Muscle of leg (tissue), 11 donors: ENCODE results near the gene SEMA6C. TPM values are rescaled to one million over a fixed set of nuclear protein-coding genes. Genes with fewer than 3 reads are reported as not detected.

Experiments
- DNase-seq: peaks from one replicate; pipeline ENCODE4 v3.0.0; 2013
- H3K27ac ChIP-seq: one replicate; pipeline ENCODE4 v1.5.1; 2013; ENCODE audit warnings: mild to moderate bottlenecking, low read length, control low read depth
- H3K27me3 ChIP-seq: one replicate; pipeline ENCODE4 v1.6.1; 2013; ENCODE audit warnings: low read length; ENCODE audit not compliant: control insufficient read depth, insufficient read depth
- H3K36me3 ChIP-seq: one replicate; pipeline ENCODE4 v1.6.1; 2013; ENCODE audit warnings: low read length; ENCODE audit not compliant: control insufficient read depth, insufficient read depth
- H3K4me1 ChIP-seq: one replicate; pipeline ENCODE4 v1.6.1; 2013; ENCODE audit warnings: low read length; ENCODE audit not compliant: control insufficient read depth, insufficient read depth
- H3K4me3 ChIP-seq: one replicate; pipeline ENCODE4 v1.5.1; 2013; ENCODE audit warnings: low read length, control low read depth
- H3K9me3 ChIP-seq: replicated peaks from 2 replicates; pipeline ENCODE4 v1.6.1; 2013; ENCODE audit warnings: low read depth, low read length; ENCODE audit not compliant: control insufficient read depth
- whole genome bisulfite sequencing: methylation state at CpG from one replicate; pipeline ENCODE4 v1.1.5; 2013; ENCODE audit warnings: missing lambda C conversion rate; ENCODE audit not compliant: insufficient coverage; 5-methylcytosine and 5-hydroxymethylcytosine counted together
- polyA plus RNA-seq, 8 donors: library from polyadenylated mRNA; unstranded; fragments of 120-200 nt; gene quantifications; one replicate each; pipeline versions ENCODE4 v1.2.1 to v1.2.3, GENCODE V29; 2013; ENCODE audit warnings: inconsistent platforms in 1 of 8, low replicate concordance in 1 of 8; ENCODE audit not compliant: insufficient read length in 8 of 8, insufficient read depth in 1 of 8
- total RNA-seq: library from RNA; stranded (reverse); fragments of 120-200 nt; gene quantifications from one replicate; pipeline ENCODE4 v1.2.4, GENCODE V29; 2013

SEMA6C gene
- total and polyA plus RNA-seq, 9 donors: 33.4 to 112 (median 86.7) TPM

GRCh38 chr1:151184211-151184610 is 37.8 kb upstream of the SEMA6C start:
- Histone ChIP-seq H3K27ac (no peak overlapping the region), H3K27me3 (no peaks in the 10 kb centered on the region), H3K4me1 (peaks cover 12% of the 10 kb centered on the region), H3K9me3 (no peaks in the 10 kb centered on the region), H3K36me3 (peaks cover 56% of the 10 kb centered on the region), H3K4me3 (no peak overlapping the region)
- 96% methylated on average over 5 of the region's 10 CpGs for WGBS
- DNase-seq: no peak

DNA sequence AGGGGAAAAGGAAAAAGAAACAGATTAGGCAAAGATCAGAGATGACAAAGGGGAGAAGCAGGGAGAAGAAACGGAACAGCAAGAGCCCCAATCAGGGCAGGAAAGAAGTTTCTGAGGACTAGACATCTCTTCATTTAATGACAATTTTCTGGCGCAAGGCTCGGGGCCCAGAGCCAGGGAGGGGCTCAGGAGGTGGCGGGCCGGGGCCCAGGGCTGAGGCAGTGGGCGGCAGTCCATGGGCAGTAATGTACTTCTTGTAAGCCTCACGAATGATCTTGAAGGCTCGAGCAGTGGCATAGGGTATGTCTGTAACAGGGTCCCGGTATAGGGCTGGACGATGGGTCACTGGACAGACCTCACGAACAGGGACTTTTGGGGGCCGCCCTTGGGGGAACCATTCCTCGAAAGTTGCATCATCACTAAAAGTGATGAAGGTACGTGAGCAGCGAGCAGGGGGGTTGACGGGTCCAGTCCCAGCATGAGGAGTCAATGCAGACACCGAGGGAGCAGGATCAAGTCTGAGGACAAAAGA is 30.1 kb upstream of the SEMA6C start:
- Histone ChIP-seq H3K4me3 (no peak overlapping the region), H3K4me1 (peaks cover 17% of the 10 kb centered on the region), H3K27me3 (no peaks in the 10 kb centered on the region), H3K27ac (no peak overlapping the region), H3K36me3 (peaks cover 70% of the 10 kb centered on the region), H3K9me3 (no peaks in the 10 kb centered on the region)
- DNase-seq: no peak
- WGBS: 90% methylated on average over 17 of the region's 17 CpGs

DNA sequence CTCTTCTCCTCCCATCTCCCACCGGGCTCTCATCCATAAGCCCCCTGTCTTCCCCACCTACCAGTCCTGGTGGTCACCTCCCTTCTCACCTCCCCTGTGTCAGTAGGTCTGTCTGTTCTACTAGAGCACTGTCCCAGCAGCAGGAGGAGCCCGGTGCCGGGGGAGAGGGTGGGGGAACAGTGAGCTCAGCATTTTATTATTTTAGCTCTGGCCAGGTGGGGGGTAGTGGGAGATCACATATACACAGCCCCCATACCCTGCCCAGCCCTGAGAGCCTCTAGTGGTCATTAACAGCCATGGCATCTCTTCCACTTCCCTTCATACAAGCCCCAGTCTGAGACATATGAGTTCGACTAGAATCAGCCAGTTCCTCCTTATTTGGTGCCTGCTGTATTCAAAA is 29.4 kb upstream of the SEMA6C start, which contains the start of gene TMOD4:
Gene TMOD4, minus strand, starts transcription at position 119 of the 400 bp plus-strand sequence. CDS start 1,106 bp downstream, outside the sequence.
- H3K4me1 ChIP-seq: peaks cover 18% of the 10 kb centered on the region
- WGBS: no CpG with 5 or more reads among the region's 4 CpGs
- peak; percentile 47 for DNase-seq
- no peaks in the 10 kb centered on the region for H3K27me3 ChIP-seq
- H3K27ac ChIP-seq: peak within 1 kb of the TSS; percentile 83
- no peaks in the 10 kb centered on the region for H3K9me3 ChIP-seq
- H3K36me3 ChIP-seq: peaks cover 70% of the 10 kb centered on the region
- H3K4me3 ChIP-seq: peak within 1 kb of the TSS; percentile 7

DNA sequence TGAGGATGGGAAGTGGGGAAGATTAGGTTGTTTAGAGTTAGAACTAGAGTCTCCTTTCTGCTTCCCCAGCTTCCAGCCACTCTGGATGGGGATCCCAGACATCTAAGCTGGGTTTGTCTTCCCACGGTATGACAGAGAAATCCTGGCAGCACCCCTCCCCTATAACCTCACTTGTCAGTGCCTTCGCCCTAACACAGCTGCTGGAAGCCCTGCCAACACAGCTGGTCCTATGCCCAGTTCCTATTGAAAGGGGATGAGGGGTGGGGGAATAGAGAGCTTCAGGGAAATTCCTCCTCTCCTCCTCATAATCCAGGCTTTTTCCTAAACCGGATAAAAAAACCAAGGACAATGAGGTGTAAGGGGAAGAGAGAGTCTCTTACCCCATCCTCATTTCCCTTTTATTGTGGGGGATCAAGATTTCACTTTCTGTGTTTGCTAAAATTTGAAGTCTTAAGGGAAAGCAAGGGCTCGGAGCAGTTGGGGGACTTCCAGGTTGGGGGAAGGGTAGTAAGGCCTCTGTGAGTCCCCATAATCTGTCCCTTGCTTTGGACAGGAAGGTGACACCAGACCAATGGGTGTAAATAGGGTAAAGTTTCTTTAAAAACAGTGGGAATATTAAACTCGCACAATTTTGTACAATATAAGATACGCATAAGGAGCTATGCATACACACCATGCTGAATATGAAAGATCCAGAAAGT is 28.8 kb upstream of the SEMA6C start:
- no peaks in the 10 kb centered on the region for H3K9me3 ChIP-seq
- H3K27me3 ChIP-seq: no peaks in the 10 kb centered on the region
- H3K4me3 ChIP-seq: peak overlapping the region; percentile 7
- WGBS: 0% methylated on average over 1 of the region's 6 CpGs
- peak overlapping the region; percentile 83 for H3K27ac ChIP-seq
- peaks cover 72% of the 10 kb centered on the region for H3K36me3 ChIP-seq
- DNase-seq: peak; percentile 88
- peaks cover 23% of the 10 kb centered on the region for H3K4me1 ChIP-seq

- H3K9me3 ChIP-seq: no peaks in the 10 kb centered on the region
- WGBS: 75% methylated on average over 1 of the region's 5 CpGs
- no peak overlapping the region for H3K27ac ChIP-seq
- H3K4me3 ChIP-seq: no peak overlapping the region
- no peak for DNase-seq
- no peaks in the 10 kb centered on the region for H3K27me3 ChIP-seq
- H3K36me3 ChIP-seq: peaks cover 66% of the 10 kb centered on the region
- peaks cover 36% of the 10 kb centered on the region for H3K4me1 ChIP-seq
Measured at GRCh38 chr1:151171190-151171589, 24.8 kb upstream of the SEMA6C start.

GRCh38 chr1:151167116-151167515 is 20.7 kb upstream of the SEMA6C start:
- Histone ChIP-seq H3K4me1 (peaks cover 27% of the 10 kb centered on the region), H3K36me3 (peaks cover 44% of the 10 kb centered on the region), H3K27ac (no peak overlapping the region), H3K27me3 (no peaks in the 10 kb centered on the region), H3K9me3 (no peaks in the 10 kb centered on the region), H3K4me3 (peak overlapping the region; percentile 96)
- 86% methylated on average over 2 of the region's 6 CpGs for WGBS
- DNase-seq: no peak

- H3K36me3 ChIP-seq: peaks cover 42% of the 10 kb centered on the region
- no peak for DNase-seq
- no peaks in the 10 kb centered on the region for H3K9me3 ChIP-seq
- no CpG with 5 or more reads among the region's 15 CpGs for WGBS
- peak overlapping the region; percentile 96 for H3K4me3 ChIP-seq
- no peaks in the 10 kb centered on the region for H3K27me3 ChIP-seq
- H3K4me1 ChIP-seq: peaks cover 27% of the 10 kb centered on the region
- H3K27ac ChIP-seq: peak overlapping the region; percentile 89
Measured at GRCh38 chr1:151166505-151166956, 20.1 kb upstream of the SEMA6C start.

DNA sequence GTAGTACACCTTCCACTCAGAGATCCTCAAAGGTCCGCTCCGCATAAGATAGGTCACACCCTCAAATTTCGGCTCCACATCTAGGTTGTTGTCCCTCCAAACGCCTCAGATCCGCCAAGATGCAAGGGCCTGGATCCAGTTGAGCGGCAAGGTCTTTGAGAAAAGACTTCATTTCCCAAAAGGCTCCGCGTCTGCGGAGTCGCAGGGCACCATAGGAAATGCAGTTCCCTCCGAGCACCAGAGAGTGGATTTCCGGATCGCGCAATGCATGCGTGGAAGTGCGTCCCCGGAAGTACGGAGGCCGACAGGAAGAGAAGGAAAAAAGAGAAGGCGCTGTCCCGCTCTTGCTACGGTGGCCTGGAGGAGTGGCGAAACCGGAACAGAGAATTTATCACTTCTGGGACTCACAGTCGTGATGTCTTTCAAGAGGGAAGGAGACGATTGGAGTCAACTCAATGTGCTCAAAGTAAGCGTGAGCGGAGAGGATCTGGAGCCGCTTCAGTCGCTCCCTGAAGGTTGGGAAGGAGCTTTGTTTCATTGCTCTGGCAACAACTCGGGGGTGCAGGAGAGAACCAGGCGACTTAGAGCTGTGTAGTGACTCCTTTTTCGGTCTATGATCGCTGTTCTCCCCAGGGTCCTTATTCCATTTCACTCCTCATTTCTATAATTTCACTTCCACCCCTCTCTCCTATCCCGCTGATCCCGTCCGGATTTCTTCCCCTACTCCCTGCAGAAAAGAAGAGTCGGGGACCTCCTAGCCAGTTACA is 19.5 kb upstream of the SEMA6C start, which contains the start of the genes LYSMD1 and SCNM1:
Gene LYSMD1, minus strand, starts transcription at position 165 of the 767 bp plus-strand sequence. CDS start 644 bp downstream, outside the sequence.
Gene SCNM1, plus strand, starts transcription at position 407 of the 767 bp plus-strand sequence. Its CDS starts 9 bp downstream, at position 416.
- no peaks in the 10 kb centered on the region for H3K9me3 ChIP-seq
- peaks cover 26% of the 10 kb centered on the region for H3K4me1 ChIP-seq
- WGBS: under 1% methylated on average over 36 of the region's 38 CpGs
- H3K36me3 ChIP-seq: peaks cover 41% of the 10 kb centered on the region
- peak within 1 kb of the TSS; percentile 96 for H3K4me3 ChIP-seq
- peak within 1 kb of the TSS; percentile 94 for H3K27ac ChIP-seq
- peak; percentile 100 for DNase-seq
- no peaks in the 10 kb centered on the region for H3K27me3 ChIP-seq

DNA sequence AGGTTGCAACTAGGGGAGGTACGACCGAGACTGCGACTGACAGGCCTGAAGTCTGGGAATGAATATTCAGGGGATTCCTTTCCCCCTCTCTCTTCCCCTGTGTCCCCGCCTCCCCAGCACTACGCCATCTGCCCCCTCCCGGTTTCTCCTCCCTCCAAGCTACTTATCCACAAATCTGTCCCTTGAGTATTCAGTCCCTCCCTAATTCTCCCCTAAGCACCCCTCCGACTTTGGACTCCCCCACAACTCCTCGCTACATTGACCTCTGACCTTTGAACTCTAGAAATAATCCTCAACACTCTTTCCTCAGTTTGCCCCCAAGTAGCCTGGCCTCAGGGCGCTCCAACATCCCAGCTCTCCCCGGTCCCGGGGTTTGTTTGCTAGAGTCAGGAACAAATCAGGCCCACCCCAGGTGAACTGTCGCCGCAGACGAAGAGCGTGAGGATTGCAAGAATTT is 18.9 kb upstream of the SEMA6C start:
- H3K36me3 ChIP-seq: peaks cover 41% of the 10 kb centered on the region
- H3K4me3 ChIP-seq: peak overlapping the region; percentile 96
- no peaks in the 10 kb centered on the region for H3K9me3 ChIP-seq
- 2% methylated on average over 12 of the region's 15 CpGs for WGBS
- peak; percentile 87 for DNase-seq
- H3K27ac ChIP-seq: peak overlapping the region; percentile 94
- no peaks in the 10 kb centered on the region for H3K27me3 ChIP-seq
- peaks cover 21% of the 10 kb centered on the region for H3K4me1 ChIP-seq
